ENCODE data around the gene APLN.

- TF ChIP-seq, protein P1, sequence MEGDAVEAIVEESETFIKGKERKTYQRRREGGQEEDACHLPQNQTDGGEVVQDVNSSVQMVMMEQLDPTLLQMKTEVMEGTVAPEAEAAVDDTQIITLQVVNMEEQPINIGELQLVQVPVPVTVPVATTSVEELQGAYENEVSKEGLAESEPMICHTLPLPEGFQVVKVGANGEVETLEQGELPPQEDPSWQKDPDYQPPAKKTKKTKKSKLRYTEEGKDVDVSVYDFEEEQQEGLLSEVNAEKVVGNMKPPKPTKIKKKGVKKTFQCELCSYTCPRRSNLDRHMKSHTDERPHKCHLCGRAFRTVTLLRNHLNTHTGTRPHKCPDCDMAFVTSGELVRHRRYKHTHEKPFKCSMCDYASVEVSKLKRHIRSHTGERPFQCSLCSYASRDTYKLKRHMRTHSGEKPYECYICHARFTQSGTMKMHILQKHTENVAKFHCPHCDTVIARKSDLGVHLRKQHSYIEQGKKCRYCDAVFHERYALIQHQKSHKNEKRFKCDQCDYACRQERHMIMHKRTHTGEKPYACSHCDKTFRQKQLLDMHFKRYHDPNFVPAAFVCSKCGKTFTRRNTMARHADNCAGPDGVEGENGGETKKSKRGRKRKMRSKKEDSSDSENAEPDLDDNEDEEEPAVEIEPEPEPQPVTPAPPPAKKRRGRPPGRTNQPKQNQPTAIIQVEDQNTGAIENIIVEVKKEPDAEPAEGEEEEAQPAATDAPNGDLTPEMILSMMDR (tag by site-specific recombination; IDR thresholded peaks at IDR 0.05), result no peak
- TF ChIP-seq TCF7L2 (IDR thresholded peaks at IDR 0.05; ENCODE audit: borderline replicate concordance, low read depth, low read length), result no peak
- TF ChIP-seq, protein P2, sequence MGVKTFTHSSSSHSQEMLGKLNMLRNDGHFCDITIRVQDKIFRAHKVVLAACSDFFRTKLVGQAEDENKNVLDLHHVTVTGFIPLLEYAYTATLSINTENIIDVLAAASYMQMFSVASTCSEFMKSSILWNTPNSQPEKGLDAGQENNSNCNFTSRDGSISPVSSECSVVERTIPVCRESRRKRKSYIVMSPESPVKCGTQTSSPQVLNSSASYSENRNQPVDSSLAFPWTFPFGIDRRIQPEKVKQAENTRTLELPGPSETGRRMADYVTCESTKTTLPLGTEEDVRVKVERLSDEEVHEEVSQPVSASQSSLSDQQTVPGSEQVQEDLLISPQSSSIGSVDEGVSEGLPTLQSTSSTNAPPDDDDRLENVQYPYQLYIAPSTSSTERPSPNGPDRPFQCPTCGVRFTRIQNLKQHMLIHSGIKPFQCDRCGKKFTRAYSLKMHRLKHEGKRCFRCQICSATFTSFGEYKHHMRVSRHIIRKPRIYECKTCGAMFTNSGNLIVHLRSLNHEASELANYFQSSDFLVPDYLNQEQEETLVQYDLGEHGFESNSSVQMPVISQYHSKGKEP (tag by site-specific recombination; IDR thresholded peaks at IDR 0.05), result no peak
- no peak for TF ChIP-seq TRIM28 (IDR thresholded peaks at IDR 0.05; ENCODE audit: borderline replicate concordance, low read length)
- no peak for TF ChIP-seq ZNF416 (tag by site-specific recombination; IDR thresholded peaks at IDR 0.05)
- TF ChIP-seq ZNF518A (tag by site-specific recombination; conservative IDR thresholded peaks at IDR 0.05; ENCODE audit: low read depth), result no peak
- TF ChIP-seq, protein P3, sequence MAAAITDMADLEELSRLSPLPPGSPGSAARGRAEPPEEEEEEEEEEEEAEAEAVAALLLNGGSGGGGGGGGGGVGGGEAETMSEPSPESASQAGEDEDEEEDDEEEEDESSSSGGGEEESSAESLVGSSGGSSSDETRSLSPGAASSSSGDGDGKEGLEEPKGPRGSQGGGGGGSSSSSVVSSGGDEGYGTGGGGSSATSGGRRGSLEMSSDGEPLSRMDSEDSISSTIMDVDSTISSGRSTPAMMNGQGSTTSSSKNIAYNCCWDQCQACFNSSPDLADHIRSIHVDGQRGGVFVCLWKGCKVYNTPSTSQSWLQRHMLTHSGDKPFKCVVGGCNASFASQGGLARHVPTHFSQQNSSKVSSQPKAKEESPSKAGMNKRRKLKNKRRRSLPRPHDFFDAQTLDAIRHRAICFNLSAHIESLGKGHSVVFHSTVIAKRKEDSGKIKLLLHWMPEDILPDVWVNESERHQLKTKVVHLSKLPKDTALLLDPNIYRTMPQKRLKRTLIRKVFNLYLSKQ (tag by site-specific recombination; IDR thresholded peaks at IDR 0.05; ENCODE audit: borderline replicate concordance), result no peak
- no peak for TF ChIP-seq YY1 (tag by site-specific recombination; IDR thresholded peaks at IDR 0.05)
- TF ChIP-seq, protein P4, sequence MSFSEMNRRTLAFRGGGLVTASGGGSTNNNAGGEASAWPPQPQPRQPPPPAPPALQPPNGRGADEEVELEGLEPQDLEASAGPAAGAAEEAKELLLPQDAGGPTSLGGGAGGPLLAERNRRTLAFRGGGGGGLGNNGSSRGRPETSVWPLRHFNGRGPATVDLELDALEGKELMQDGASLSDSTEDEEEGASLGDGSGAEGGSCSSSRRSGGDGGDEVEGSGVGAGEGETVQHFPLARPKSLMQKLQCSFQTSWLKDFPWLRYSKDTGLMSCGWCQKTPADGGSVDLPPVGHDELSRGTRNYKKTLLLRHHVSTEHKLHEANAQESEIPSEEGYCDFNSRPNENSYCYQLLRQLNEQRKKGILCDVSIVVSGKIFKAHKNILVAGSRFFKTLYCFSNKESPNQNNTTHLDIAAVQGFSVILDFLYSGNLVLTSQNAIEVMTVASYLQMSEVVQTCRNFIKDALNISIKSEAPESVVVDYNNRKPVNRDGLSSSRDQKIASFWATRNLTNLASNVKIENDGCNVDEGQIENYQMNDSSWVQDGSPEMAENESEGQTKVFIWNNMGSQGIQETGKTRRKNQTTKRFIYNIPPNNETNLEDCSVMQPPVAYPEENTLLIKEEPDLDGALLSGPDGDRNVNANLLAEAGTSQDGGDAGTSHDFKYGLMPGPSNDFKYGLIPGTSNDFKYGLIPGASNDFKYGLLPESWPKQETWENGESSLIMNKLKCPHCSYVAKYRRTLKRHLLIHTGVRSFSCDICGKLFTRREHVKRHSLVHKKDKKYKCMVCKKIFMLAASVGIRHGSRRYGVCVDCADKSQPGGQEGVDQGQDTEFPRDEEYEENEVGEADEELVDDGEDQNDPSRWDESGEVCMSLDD (tag by site-specific recombination; IDR thresholded peaks at IDR 0.05), result no peak
- TF ChIP-seq SETDB1 (IDR thresholded peaks at IDR 0.05; ENCODE audit: insufficient read length, low read length), result no peak
Observed at GRCh38 chrX:129663171-129663570, 8.4 kb upstream of the APLN start.
